HEK293 (cell line): ENCODE measurements around the gene LSM2.

Source experiments
- EGR2 ChIP-seq: fragments of 450-650 bp; formaldehyde crosslinking; IDR thresholded peaks from 2 replicates; pipeline ENCODE4 v1.5.1; 2016; ENCODE audit warnings: low read depth, missing biosample characterization, missing genetic modification characterization
- GFI1B ChIP-seq: fragments of 450-650 bp; formaldehyde crosslinking; IDR thresholded peaks from 2 replicates; pipeline ENCODE4 v1.5.1; 2016; ENCODE audit warnings: missing biosample characterization, missing genetic modification characterization
- IKZF3 ChIP-seq: fragments of 450-650 bp; IDR thresholded peaks from 2 replicates; pipeline ENCODE4 v1.5.0; 2018; ENCODE audit warnings: missing biosample characterization, mild to moderate bottlenecking, missing genetic modification characterization, moderate library complexity
- KLF10 ChIP-seq: fragments of 450-650 bp; IDR thresholded peaks from 2 replicates; pipeline ENCODE4 v1.5.1; 2018; ENCODE audit warnings: missing biosample characterization, mild to moderate bottlenecking, missing genetic modification characterization
- SALL2 ChIP-seq: fragments of 450-650 bp; formaldehyde crosslinking; IDR thresholded peaks from 2 replicates; pipeline ENCODE4 v1.5.0; 2017; ENCODE audit warnings: missing biosample characterization, mild to moderate bottlenecking, missing genetic modification characterization, borderline replicate concordance
- SCRT2 ChIP-seq: fragments of 450-650 bp; formaldehyde crosslinking; IDR thresholded peaks from 2 replicates; pipeline ENCODE4 v1.5.1; 2016; ENCODE audit warnings: missing biosample characterization, missing genetic modification characterization
- SP2 ChIP-seq: fragments of 450-650 bp; formaldehyde crosslinking; IDR thresholded peaks from 2 replicates; pipeline ENCODE4 v1.5.1; 2016; ENCODE audit warnings: missing biosample characterization, missing genetic modification characterization
- TCF7L2 ChIP-seq: IDR thresholded peaks from 2 replicates; pipeline ENCODE4 v1.6.1; 2011; ENCODE audit warnings: low read depth, mild to moderate bottlenecking, inconsistent platforms, low read length, moderate library complexity, borderline replicate concordance
- TRIM28 ChIP-seq: IDR thresholded peaks from 2 replicates; pipeline ENCODE4 v1.6.1; 2011; ENCODE audit warnings: low read length, control low read depth, borderline replicate concordance
- ZBTB17 ChIP-seq: fragments of 450-650 bp; formaldehyde crosslinking; IDR thresholded peaks from 2 replicates; pipeline ENCODE4 v1.5.1; 2016; ENCODE audit warnings: missing biosample characterization, missing genetic modification characterization
- ZBTB6 ChIP-seq: fragments of 450-650 bp; formaldehyde crosslinking; IDR thresholded peaks from 2 replicates; pipeline ENCODE4 v1.5.1; 2017; ENCODE audit warnings: missing biosample characterization, missing genetic modification characterization
- ZIC2 ChIP-seq: fragments of 450-650 bp; formaldehyde crosslinking; IDR thresholded peaks from 2 replicates; pipeline ENCODE4 v1.5.1; 2016; ENCODE audit warnings: missing biosample characterization, missing genetic modification characterization
- ZNF24 ChIP-seq: fragments of 450-650 bp; formaldehyde crosslinking; IDR thresholded peaks from 2 replicates; pipeline ENCODE4 v1.5.1; 2016; ENCODE audit warnings: missing biosample characterization, missing genetic modification characterization
- ZNF266 ChIP-seq: fragments of 450-650 bp; formaldehyde crosslinking; IDR thresholded peaks from 2 replicates; pipeline ENCODE4 v1.5.1; 2016; ENCODE audit warnings: missing biosample characterization, missing genetic modification characterization, low read depth
- ZNF302 ChIP-seq: fragments of 450-650 bp; formaldehyde crosslinking; IDR thresholded peaks from 2 replicates; pipeline ENCODE4 v1.5.1; 2016; ENCODE audit warnings: missing biosample characterization, missing genetic modification characterization, low read depth
- ZNF394 ChIP-seq: fragments of 450-650 bp; formaldehyde crosslinking; IDR thresholded peaks from 2 replicates; pipeline ENCODE4 v1.5.1; 2016; ENCODE audit warnings: missing biosample characterization, missing genetic modification characterization, mild to moderate bottlenecking, moderate library complexity, borderline replicate concordance
- ZNF404 ChIP-seq: fragments of 450-650 bp; formaldehyde crosslinking; IDR thresholded peaks from 2 replicates; pipeline ENCODE4 v1.5.1; 2017; ENCODE audit warnings: missing biosample characterization, missing genetic modification characterization
- ZNF423 ChIP-seq: fragments of 450-650 bp; formaldehyde crosslinking; IDR thresholded peaks from 2 replicates; pipeline ENCODE4 v1.5.1; 2016; ENCODE audit warnings: missing biosample characterization, missing genetic modification characterization
- ZNF449 ChIP-seq: fragments of 450-650 bp; formaldehyde crosslinking; IDR thresholded peaks from 2 replicates; pipeline ENCODE4 v1.5.1; 2017; ENCODE audit warnings: missing biosample characterization, mild to moderate bottlenecking, missing genetic modification characterization, moderate library complexity
- ZNF501 ChIP-seq: fragments of 450-650 bp; formaldehyde crosslinking; IDR thresholded peaks from 2 replicates; pipeline ENCODE4 v1.5.1; 2016; ENCODE audit warnings: missing biosample characterization, missing genetic modification characterization
- ZNF513 ChIP-seq: fragments of 450-650 bp; IDR thresholded peaks from 2 replicates; pipeline ENCODE4 v1.5.1; 2018; ENCODE audit warnings: missing biosample characterization, missing genetic modification characterization
- ZNF624 ChIP-seq: fragments of 450-650 bp; formaldehyde crosslinking; IDR thresholded peaks from 2 replicates; pipeline ENCODE4 v1.5.1; 2017; ENCODE audit warnings: missing biosample characterization, missing genetic modification characterization
- ZNF658 ChIP-seq: fragments of 450-650 bp; formaldehyde crosslinking; IDR thresholded peaks from 2 replicates; pipeline ENCODE4; 2016; ENCODE audit warnings: missing biosample characterization, missing genetic modification characterization
- ZNF664 ChIP-seq: fragments of 450-650 bp; formaldehyde crosslinking; IDR thresholded peaks from 2 replicates; pipeline ENCODE4 v1.5.1; 2016; ENCODE audit warnings: missing biosample characterization, missing genetic modification characterization
- ZNF707 ChIP-seq: fragments of 450-650 bp; formaldehyde crosslinking; IDR thresholded peaks from 2 replicates; pipeline ENCODE4 v1.5.1; 2016; ENCODE audit warnings: missing biosample characterization, missing genetic modification characterization
- ZNF747 ChIP-seq: fragments of 450-650 bp; formaldehyde crosslinking; IDR thresholded peaks from 2 replicates; pipeline ENCODE4 v1.5.1; 2016; ENCODE audit warnings: missing biosample characterization, missing genetic modification characterization
- ZNF76 ChIP-seq: fragments of 450-650 bp; formaldehyde crosslinking; IDR thresholded peaks from 2 replicates; pipeline ENCODE4; 2016; ENCODE audit warnings: low read depth, missing biosample characterization, missing genetic modification characterization, borderline replicate concordance
- TF ChIP-seq, protein P1 (sequence below): fragments of 450-650 bp; formaldehyde crosslinking; IDR thresholded peaks from 2 replicates; pipeline ENCODE4 v1.5.1; 2016; ENCODE audit warnings: missing biosample characterization, missing genetic modification characterization
- TF ChIP-seq, protein P2 (sequence below): fragments of 450-650 bp; formaldehyde crosslinking; IDR thresholded peaks from 2 replicates; pipeline ENCODE4 v1.5.1; 2016; ENCODE audit warnings: missing biosample characterization, missing genetic modification characterization
- TF ChIP-seq, protein P3 (sequence below): fragments of 450-650 bp; IDR thresholded peaks from 2 replicates; pipeline ENCODE4 v1.5.1; 2018; ENCODE audit warnings: missing biosample characterization, mild to moderate bottlenecking, missing genetic modification characterization

Gene LSM2

GRCh38 chr6:31834367-31835250, 27.8 kb upstream of the LSM2 start (continued):
- TF ChIP-seq ZNF664 (tag by site-specific recombination) (0 out of 2 replicates have a peak, but pooled peaks have one; percentile 17), ZNF449 (tag by site-specific recombination) (peak; percentile 11; the same call in 1 of the 2 replicates), TRIM28 (no peak), IKZF3 (tag by site-specific recombination) (peak; percentile 98), ZNF423 (no peak), ZNF266 (tag by site-specific recombination) (no peak), ZNF501 (tag by site-specific recombination) (peak; percentile 41; the same call in 1 of the 2 replicates), GFI1B (tag by site-specific recombination) (no peak; the same call in 1 of the 2 replicates), SCRT2 (tag by site-specific recombination) (peak; percentile 40; the same call in 1 of the 2 replicates), TCF7L2 (no peak), SALL2 (tag by site-specific recombination) (no peak), ZNF302 (no peak), EGR2 (tag by site-specific recombination) (0 out of 2 replicates have a peak, but pooled peaks have one; percentile 32), ZIC2 (no peak), ZNF707 (tag by site-specific recombination) (no peak), ZNF624 (tag by site-specific recombination) (no peak), ZNF513 (0 out of 2 replicates have a peak, but pooled peaks have one; percentile 13), ZBTB6 (no peak; the same call in 1 of the 2 replicates), ZNF747 (no peak), SP2 (peak; percentile 22), KLF10 (peak; percentile 78), ZNF404 (tag by site-specific recombination) (no peak), ZNF394 (tag by site-specific recombination) (peak; percentile 70), ZNF24 (tag by site-specific recombination) (peak; percentile 94), ZNF658 (tag by site-specific recombination) (no peak), ZBTB17 (peak; percentile 84), ZNF76 (tag by site-specific recombination) (peak; percentile 90)
- TF ChIP-seq, protein P1, sequence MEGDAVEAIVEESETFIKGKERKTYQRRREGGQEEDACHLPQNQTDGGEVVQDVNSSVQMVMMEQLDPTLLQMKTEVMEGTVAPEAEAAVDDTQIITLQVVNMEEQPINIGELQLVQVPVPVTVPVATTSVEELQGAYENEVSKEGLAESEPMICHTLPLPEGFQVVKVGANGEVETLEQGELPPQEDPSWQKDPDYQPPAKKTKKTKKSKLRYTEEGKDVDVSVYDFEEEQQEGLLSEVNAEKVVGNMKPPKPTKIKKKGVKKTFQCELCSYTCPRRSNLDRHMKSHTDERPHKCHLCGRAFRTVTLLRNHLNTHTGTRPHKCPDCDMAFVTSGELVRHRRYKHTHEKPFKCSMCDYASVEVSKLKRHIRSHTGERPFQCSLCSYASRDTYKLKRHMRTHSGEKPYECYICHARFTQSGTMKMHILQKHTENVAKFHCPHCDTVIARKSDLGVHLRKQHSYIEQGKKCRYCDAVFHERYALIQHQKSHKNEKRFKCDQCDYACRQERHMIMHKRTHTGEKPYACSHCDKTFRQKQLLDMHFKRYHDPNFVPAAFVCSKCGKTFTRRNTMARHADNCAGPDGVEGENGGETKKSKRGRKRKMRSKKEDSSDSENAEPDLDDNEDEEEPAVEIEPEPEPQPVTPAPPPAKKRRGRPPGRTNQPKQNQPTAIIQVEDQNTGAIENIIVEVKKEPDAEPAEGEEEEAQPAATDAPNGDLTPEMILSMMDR, result 0 out of 2 replicates have a peak, but pooled peaks have one; percentile 41
- TF ChIP-seq, protein P2, sequence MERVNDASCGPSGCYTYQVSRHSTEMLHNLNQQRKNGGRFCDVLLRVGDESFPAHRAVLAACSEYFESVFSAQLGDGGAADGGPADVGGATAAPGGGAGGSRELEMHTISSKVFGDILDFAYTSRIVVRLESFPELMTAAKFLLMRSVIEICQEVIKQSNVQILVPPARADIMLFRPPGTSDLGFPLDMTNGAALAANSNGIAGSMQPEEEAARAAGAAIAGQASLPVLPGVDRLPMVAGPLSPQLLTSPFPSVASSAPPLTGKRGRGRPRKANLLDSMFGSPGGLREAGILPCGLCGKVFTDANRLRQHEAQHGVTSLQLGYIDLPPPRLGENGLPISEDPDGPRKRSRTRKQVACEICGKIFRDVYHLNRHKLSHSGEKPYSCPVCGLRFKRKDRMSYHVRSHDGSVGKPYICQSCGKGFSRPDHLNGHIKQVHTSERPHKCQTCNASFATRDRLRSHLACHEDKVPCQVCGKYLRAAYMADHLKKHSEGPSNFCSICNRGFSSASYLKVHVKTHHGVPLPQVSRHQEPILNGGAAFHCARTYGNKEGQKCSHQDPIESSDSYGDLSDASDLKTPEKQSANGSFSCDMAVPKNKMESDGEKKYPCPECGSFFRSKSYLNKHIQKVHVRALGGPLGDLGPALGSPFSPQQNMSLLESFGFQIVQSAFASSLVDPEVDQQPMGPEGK (tag by site-specific recombination), result peak; percentile 73
- TF ChIP-seq, protein P3, sequence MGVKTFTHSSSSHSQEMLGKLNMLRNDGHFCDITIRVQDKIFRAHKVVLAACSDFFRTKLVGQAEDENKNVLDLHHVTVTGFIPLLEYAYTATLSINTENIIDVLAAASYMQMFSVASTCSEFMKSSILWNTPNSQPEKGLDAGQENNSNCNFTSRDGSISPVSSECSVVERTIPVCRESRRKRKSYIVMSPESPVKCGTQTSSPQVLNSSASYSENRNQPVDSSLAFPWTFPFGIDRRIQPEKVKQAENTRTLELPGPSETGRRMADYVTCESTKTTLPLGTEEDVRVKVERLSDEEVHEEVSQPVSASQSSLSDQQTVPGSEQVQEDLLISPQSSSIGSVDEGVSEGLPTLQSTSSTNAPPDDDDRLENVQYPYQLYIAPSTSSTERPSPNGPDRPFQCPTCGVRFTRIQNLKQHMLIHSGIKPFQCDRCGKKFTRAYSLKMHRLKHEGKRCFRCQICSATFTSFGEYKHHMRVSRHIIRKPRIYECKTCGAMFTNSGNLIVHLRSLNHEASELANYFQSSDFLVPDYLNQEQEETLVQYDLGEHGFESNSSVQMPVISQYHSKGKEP (tag by site-specific recombination), result peak; percentile 64; the same call in 1 of the 2 replicates
